Vagina (tissue), 2 donors: ENCODE data around the gene TERT. TPM values are rescaled to one million over a fixed set of nuclear protein-coding genes. Genes with fewer than 3 reads are reported as not detected.

Experiments used
- DNase-seq, 2 donors: peaks; one replicate each; pipeline ENCODE4 v3.0.0-alpha.2; 2017; ENCODE audit errors: extremely low spot score in 2 of 2
- H3K27ac ChIP-seq: fragments of 200-600 bp; sonication (generic); one replicate; pipeline ENCODE4 v1.5.1; 2019
- H3K27me3 ChIP-seq: fragments of 200-600 bp; sonication (generic); one replicate; pipeline ENCODE4 v1.5.1; 2019
- H3K36me3 ChIP-seq, 2 donors: fragments of 200-600 bp; sonication (generic); one replicate each; pipeline ENCODE4 v1.5.1; 2017 to 2019
- H3K4me1 ChIP-seq: fragments of 200-600 bp; sonication (generic); one replicate; pipeline ENCODE4 v1.5.1; 2019
- H3K4me3 ChIP-seq, 2 donors: fragments of 200-600 bp; sonication (generic); 1 replicate in 1 of 2; 2 replicates in 1 of 2; pipeline ENCODE4 v1.5.1; 2016 to 2019
- H3K9me3 ChIP-seq: fragments of 200-600 bp; sonication (generic); one replicate; pipeline ENCODE4 v1.5.1; 2019
- CTCF ChIP-seq, 3 experiments: fragments of 450-650 bp in 2 of 3; fragments of 200-600 bp in 1 of 3; sonication (generic) in 1 of 3; IDR thresholded peaks; one replicate each; pipeline ENCODE4 v1.5.1; 2017 to 2019; ENCODE audit warnings: antibody characterized with exemption in 3 of 3, mild to moderate bottlenecking in 2 of 3, moderate library complexity in 2 of 3
- POLR2A ChIP-seq, 2 donors: fragments of 450-650 bp; IDR thresholded peaks; one replicate each; pipeline ENCODE4 v1.6.1; 2017; ENCODE audit warnings: antibody characterized with exemption in 2 of 2, mild to moderate bottlenecking in 2 of 2, moderate library complexity in 2 of 2
- POLR2AphosphoS5 ChIP-seq, 2 donors: sonication (generic); formaldehyde crosslinking; IDR thresholded peaks; one replicate each; pipeline ENCODE4 v1.9.0; 2017; ENCODE audit warnings: antibody characterized with exemption in 2 of 2, mild to moderate bottlenecking in 2 of 2, low read depth in 1 of 2; ENCODE audit not compliant: insufficient read depth in 1 of 2
- intact Hi-C: fragments of 100-400 bp; cut with DNase I; formaldehyde crosslinking; loops from one replicate; pipeline ENCODE4 v1.15.1; 2023
- total RNA-seq: library from RNA; depleted of rRNA; stranded (reverse); fragments of >200 nt; gene quantifications from one replicate; pipeline ENCODE4 v1.2.3, GENCODE V29; 2016

TERT gene
- total RNA-seq, 1 donor from 2014 or later = not detected

- TF ChIP-seq POLR2A (IDR thresholded peaks at IDR 0.05) (no peak), CTCF (IDR thresholded peaks at IDR 0.05) (no peak), POLR2AphosphoS5 (IDR thresholded peaks at IDR 0.05; ENCODE audit: insufficient read depth in 1 of 2, low read depth in 1 of 2) (no peak)
- no peak overlapping the region for H3K27ac ChIP-seq
- intact Hi-C loops = no loop called here
- H3K27me3 ChIP-seq = no peaks in the 10 kb centered on the region
- DNase-seq = no peak
- H3K4me1 ChIP-seq = no peaks in the 10 kb centered on the region
- no peaks in the 10 kb centered on the region for H3K9me3 ChIP-seq
- no peaks in the 10 kb centered on the region for H3K36me3 ChIP-seq
- no peak overlapping the region for H3K4me3 ChIP-seq
Observed at GRCh38 chr5:1239505-1240251, 55.2 kb downstream of the TERT start.

- Histone ChIP-seq H3K27ac (no peak overlapping the region), H3K36me3 (no peaks in the 10 kb centered on the region), H3K4me1 (no peaks in the 10 kb centered on the region), H3K4me3 (no peak overlapping the region), H3K9me3 (no peaks in the 10 kb centered on the region), H3K27me3 (no peaks in the 10 kb centered on the region)
- intact Hi-C loops = no loop called here
- no peak for DNase-seq
- TF ChIP-seq POLR2A (IDR thresholded peaks at IDR 0.05) = no peak
- no peak for TF ChIP-seq POLR2AphosphoS5 (IDR thresholded peaks at IDR 0.05; ENCODE audit: insufficient read depth in 1 of 2, low read depth in 1 of 2)
- no peak for TF ChIP-seq CTCF (IDR thresholded peaks at IDR 0.05)
Observed at GRCh38 chr5:1235838-1236237, 59.0 kb downstream of the TERT start.

GRCh38 chr5:1235379-1235778, 59.5 kb downstream of the TERT start:
- intact Hi-C loops = no loop called here
- no peaks in the 10 kb centered on the region for H3K4me1 ChIP-seq
- no peak for TF ChIP-seq POLR2A (IDR thresholded peaks at IDR 0.05)
- no peak for TF ChIP-seq CTCF (IDR thresholded peaks at IDR 0.05)
- no peak for TF ChIP-seq POLR2AphosphoS5 (IDR thresholded peaks at IDR 0.05; ENCODE audit: insufficient read depth in 1 of 2, low read depth in 1 of 2)

GRCh38 chr5:1232780-1233179, 62.1 kb downstream of the TERT start:
- TF ChIP-seq POLR2AphosphoS5 (IDR thresholded peaks at IDR 0.05; ENCODE audit: insufficient read depth in 1 of 2, low read depth in 1 of 2) (no peak), CTCF (IDR thresholded peaks at IDR 0.05) (no peak)
- no peaks in the 10 kb centered on the region for H3K9me3 ChIP-seq
- H3K36me3 ChIP-seq = no peaks in the 10 kb centered on the region
- H3K27me3 ChIP-seq = no peaks in the 10 kb centered on the region
- no peaks in the 10 kb centered on the region for H3K4me1 ChIP-seq
- intact Hi-C loops = no loop called here
- H3K4me3 ChIP-seq = no peak overlapping the region
- no peak overlapping the region for H3K27ac ChIP-seq
- no peak for DNase-seq

More at GRCh38 chr5:1235379-1235778, 59.5 kb downstream of the TERT start:
- Histone ChIP-seq H3K4me3 (no peak overlapping the region), H3K27me3 (no peaks in the 10 kb centered on the region), H3K27ac (no peak overlapping the region), H3K9me3 (no peaks in the 10 kb centered on the region), H3K36me3 (no peaks in the 10 kb centered on the region)
- DNase-seq = no peak

GRCh38 chr5:1231354-1231905, 63.4 kb downstream of the TERT start:
- no peak for DNase-seq
- H3K4me1 ChIP-seq = no peaks in the 10 kb centered on the region
- H3K36me3 ChIP-seq = no peaks in the 10 kb centered on the region
- no peaks in the 10 kb centered on the region for H3K9me3 ChIP-seq
- TF ChIP-seq POLR2A (IDR thresholded peaks at IDR 0.05) (no peak), POLR2AphosphoS5 (IDR thresholded peaks at IDR 0.05; ENCODE audit: insufficient read depth in 1 of 2, low read depth in 1 of 2) (no peak), CTCF (IDR thresholded peaks at IDR 0.05) (no peak)
- H3K27me3 ChIP-seq = no peaks in the 10 kb centered on the region
- H3K4me3 ChIP-seq = no peak overlapping the region
- no peak overlapping the region for H3K27ac ChIP-seq
- intact Hi-C loops = no loop called here
